ENCODE measurements around the gene HDGF. TPM values are rescaled to one million over a fixed set of nuclear protein-coding genes. Genes with fewer than 3 reads are reported as not detected.
"Not testable (repeated sequence)": the region's sequence is repeated elsewhere in the genome, so short reads cannot be mapped to it uniquely, and the experiment has no call there.

The HDGF gene
- total and polyA plus RNA-seq, 9 of the 15 experiments (the other 6 are each of a cell fraction or from before 2014, with no cell fraction given) = 38.8 to 601 (median 400) TPM

GRCh38 chr1:156757572-156758253 is 6.2 kb upstream of the HDGF start:
- H2AFZ ChIP-seq (ENCODE audit: low read depth, low read length) = peak overlapping the region; percentile 34; the same call in 1 of the 2 replicates
- H3K9me1 ChIP-seq (ENCODE audit: control insufficient read depth, insufficient read depth, low read length); H3K27me3 ChIP-seq (ENCODE audit: control insufficient read depth in 2 of 2, insufficient read depth in 2 of 2, low read length in 2 of 2); CTCF ChIA-PET (ENCODE audit: low intra/inter-chr PET ratio); H3K9me3 ChIP-seq (replicated peaks; ENCODE audit: control insufficient read depth, insufficient read depth, low read depth, low read length); H4K20me1 ChIP-seq (replicated peaks; ENCODE audit: control insufficient read depth, insufficient read depth, low read length); H3K4me3 ChIP-seq; intact Hi-C loops (cut with micrococcal nuclease); H3K36me3 ChIP-seq (ENCODE audit: control insufficient read depth, insufficient read depth, low read length); BruUV-seq (replicated peaks); in situ Hi-C loops (cut with MboI); TF ChIP-seq MYNN (CRISPR knock-in tag; IDR thresholded peaks at IDR 0.05): not testable (repeated sequence)
- peaks cover 20% of the 10 kb centered on the region for H3K79me2 ChIP-seq (ENCODE audit: control insufficient read depth, insufficient read depth, low read length)
- H3K27ac ChIP-seq (ENCODE audit: extremely low read depth, low read depth, low read length) = peak overlapping the region; percentile 71
- peak; percentile 63 for ATAC-seq
- peak; percentile 83 for FAIRE-seq
- DNase-seq (ENCODE audit: extremely low read depth in 1 of 4, low spot score in 3 of 4) = peak in 1 of 4 experiments; percentile 85
- WGBS (ENCODE audit: insufficient coverage, low coverage, missing lambda C conversion rate) = 22% methylated on average over 9 of the region's 10 CpGs
- POLR2A ChIA-PET = interaction anchor here (0.6 to 4.6 kb wide), 7 partner anchors 8 to 237 kb away, joined by 3 to 27 read pairs (median 3); partner anchors contain the start of gene PRCC
- peaks cover 35 to 42% of the 10 kb centered on the region in 2 experiments; a peak in 4 of 5 replicates for H3K4me1 ChIP-seq (replicated peaks in 1 of 2; ENCODE audit: control insufficient read depth in 2 of 2, insufficient read depth in 2 of 2, low read length in 2 of 2)
- H3K9ac ChIP-seq (ENCODE audit: insufficient read depth in 1 of 2, low read depth in 2 of 2, low read length in 2 of 2) = peak overlapping the region in 1 of 2 experiments; percentile 27; a peak in 1 of 4 replicates
- H3K4me2 ChIP-seq (ENCODE audit: insufficient read depth, low read length) = peak overlapping the region; percentile 36; the same call in 1 of the 2 replicates
- peak; percentile 75 for TF ChIP-seq C11orf30 (IDR thresholded peaks at IDR 0.05; ENCODE audit: low read depth)
- 0 out of 4 replicates have a peak, but pooled peaks of 1 of the 2 experiments have one; percentile 23 for TF ChIP-seq NRF1 (conservative IDR thresholded peaks at IDR 0.05 in 1 of 2, IDR thresholded peaks at IDR 0.05 in 1 of 2)
- peak; percentile 71 for TF ChIP-seq ZNF316 (IDR thresholded peaks at IDR 0.05)
- peak; percentile 40; the same call in 1 of the 2 replicates for TF ChIP-seq TAL1 (IDR thresholded peaks at IDR 0.05)
- TF ChIP-seq BCOR (IDR thresholded peaks at IDR 0.05) = peak; percentile 77; the same call in 1 of the 2 replicates
- peak; percentile 22; the same call in 1 of the 2 replicates for TF ChIP-seq ATF7 (IDR thresholded peaks at IDR 0.05)
- peak; percentile 61 for TF ChIP-seq MAFG (tag; conservative IDR thresholded peaks at IDR 0.05)
- 0 out of 2 replicates have a peak, but pooled peaks have one; percentile 20 for TF ChIP-seq POLR2H (tag; IDR thresholded peaks at IDR 0.05; ENCODE audit: low read depth)
- TF ChIP-seq KAT7 (CRISPR knock-in tag; IDR thresholded peaks at IDR 0.05; ENCODE audit: borderline replicate concordance) = peak; percentile 38; the same call in 1 of the 2 replicates
- TF ChIP-seq EP400 (IDR thresholded peaks at IDR 0.05) = peak; percentile 40; the same call in 1 of the 2 replicates
- TF ChIP-seq MNT (conservative IDR thresholded peaks at IDR 0.05) = 0 out of 4 replicates have a peak, but pooled peaks of 1 of the 2 experiments have one; percentile 2
- peak; percentile 63 for TF ChIP-seq ARID1B (IDR thresholded peaks at IDR 0.05)
- TF ChIP-seq CREB3 (tag; conservative IDR thresholded peaks at IDR 0.05; ENCODE audit: low read depth) = 0 out of 2 replicates have a peak, but pooled peaks have one; percentile 41
- TF ChIP-seq MTA3 (IDR thresholded peaks at IDR 0.05; ENCODE audit: borderline replicate concordance) = peak; percentile 49; the same call in 1 of the 2 replicates
- 0 out of 2 replicates have a peak, but pooled peaks have one; percentile 13 for TF ChIP-seq RAD51 (IDR thresholded peaks at IDR 0.05; ENCODE audit: borderline replicate concordance, low read depth)
- TF ChIP-seq EGR1 (conservative IDR thresholded peaks at IDR 0.05) = peak; percentile 73
- TF ChIP-seq MYNN (IDR thresholded peaks at IDR 0.05) = 0 out of 2 replicates have a peak, but pooled peaks have one; percentile 17
- TF ChIP-seq TBP (optimal IDR thresholded peaks at IDR 0.05; ENCODE audit: low read depth, low read length) = peak; percentile 81
- peak; percentile 85 for TF ChIP-seq ZNF384 (IDR thresholded peaks at IDR 0.05; ENCODE audit: low read depth, low read length)
- peak; percentile 42; the same call in 1 of the 2 replicates for TF ChIP-seq CBFA2T2 (conservative IDR thresholded peaks at IDR 0.05)
- 0 out of 2 replicates have a peak, but pooled peaks have one; percentile 10 for TF ChIP-seq ZKSCAN8 (CRISPR knock-in tag; IDR thresholded peaks at IDR 0.05)

Measured in K562 (cell line).